Stimulated activated CD4-positive, alpha-beta T cell treated with anti-CD3 and anti-CD28 coated beads, Interleukin-1b, Interleukin-23, amount 100 ng/mL, for 4 hours (primary cell): Measurements from ENCODE around the gene LIPJ.

Source experiments
- DNase-seq, 2 donors: peaks; one replicate each; pipeline ENCODE4 v3.0.0-alpha.2; 2020; ENCODE audit warnings: low read depth in 2 of 2

LIPJ gene

DNA sequence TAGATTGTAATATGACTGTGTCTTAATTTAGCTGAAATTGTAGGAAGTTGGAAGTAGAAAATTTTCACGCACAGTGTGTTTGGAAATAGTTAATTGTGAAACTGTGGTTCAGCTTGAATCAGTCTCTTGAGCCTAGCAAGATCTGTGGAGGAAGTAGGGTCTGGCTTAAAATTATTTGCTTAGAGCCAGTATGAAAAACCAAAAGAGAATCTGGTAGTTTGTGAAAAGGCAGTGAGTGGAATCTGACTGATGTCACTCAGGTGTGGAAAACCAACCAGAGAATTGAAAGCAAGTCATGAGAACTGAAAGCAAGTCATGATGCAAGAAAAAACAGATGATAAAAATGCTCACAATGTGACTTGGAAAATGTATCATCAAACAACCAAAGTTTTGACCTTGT is 11.5 kb downstream of the LIPJ start:
- no peak for DNase-seq

DNA sequence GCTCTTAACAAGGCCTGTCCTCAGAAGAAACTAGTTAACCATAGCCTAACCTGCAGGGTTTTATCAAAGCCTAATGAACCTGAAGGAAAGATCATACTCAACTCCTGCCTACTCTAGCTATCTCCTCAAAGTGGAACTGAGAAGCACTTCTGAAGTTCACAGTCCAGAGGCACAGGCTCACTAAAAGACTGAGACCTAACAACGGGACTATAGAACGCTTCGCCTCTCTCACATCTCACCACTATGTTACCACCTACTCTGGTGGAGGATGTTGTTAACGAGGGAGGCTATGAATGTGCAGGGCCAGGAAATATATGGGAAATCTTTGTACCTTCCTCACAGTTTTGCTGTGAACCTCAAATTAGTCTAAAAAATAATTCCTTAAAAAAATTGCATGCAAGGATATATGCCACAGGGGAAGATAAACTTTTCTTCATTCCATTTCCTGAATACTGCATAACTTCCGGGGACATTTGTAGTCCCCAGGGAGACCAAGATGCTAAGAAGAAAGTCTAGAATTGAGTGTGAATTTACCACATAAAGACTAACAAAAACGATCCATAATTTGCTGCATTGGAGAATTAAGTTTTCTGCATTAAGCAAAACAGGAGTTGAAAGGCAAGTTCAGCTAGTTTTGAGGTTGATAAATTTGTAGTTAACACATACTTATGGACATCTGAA is 21.6 kb downstream of the LIPJ start:
- DNase-seq = no peak

DNA sequence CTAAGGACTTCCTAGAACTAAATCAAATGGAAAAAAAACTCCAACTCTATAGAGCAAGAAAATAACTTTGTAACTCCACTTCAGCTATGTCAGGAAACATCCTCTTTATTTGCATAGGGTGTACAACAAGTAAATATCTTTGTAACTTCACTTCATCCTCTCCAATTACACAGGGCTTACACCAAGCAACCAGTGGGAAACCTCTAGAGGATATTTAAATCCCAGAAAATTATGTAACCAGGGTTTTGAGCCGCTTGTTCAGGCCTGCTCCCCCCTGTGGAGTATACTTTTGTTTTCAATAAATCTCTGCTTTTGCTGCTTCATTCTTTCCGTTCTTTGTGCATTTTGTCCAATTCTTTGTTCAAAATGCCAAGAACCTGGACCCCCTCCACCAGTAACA is 22.2 kb downstream of the LIPJ start:
- no peak for DNase-seq

DNA sequence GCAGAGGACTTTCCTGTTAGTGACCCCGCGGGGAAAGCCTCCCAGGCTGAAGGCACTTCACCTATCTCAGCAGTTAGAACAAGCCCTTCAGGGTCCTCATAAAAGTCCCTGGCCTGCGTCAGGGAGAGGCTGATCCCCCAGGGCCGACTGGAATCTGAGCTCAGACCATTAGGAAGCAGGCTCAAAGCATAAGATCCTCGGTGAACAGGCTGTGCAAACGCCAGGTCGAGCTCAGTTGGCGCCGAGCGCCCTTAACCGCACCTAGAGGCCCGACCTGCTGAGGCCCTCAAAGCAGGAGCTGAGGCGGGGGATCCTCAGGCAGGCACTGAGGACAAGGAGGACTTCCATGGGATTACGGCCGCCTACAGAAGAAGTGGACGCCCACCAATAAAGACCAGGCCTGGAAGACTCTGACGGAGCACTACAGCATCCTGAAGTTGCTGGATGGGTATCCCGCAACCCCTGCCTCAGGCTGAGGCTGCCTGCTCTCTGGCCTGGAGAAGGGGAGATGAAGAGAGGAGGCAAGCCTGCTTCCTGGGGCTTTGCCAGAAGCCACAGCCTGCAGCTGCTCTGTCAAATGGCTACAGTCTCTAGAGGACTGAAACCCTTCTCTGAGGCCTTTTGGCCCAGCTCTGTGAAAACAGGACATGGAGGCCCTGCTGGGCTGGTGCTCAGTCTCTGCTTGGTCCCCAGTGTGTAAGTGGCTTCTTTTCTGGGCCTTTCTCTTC is 29.9 kb downstream of the LIPJ start:
- no peak for DNase-seq

DNA sequence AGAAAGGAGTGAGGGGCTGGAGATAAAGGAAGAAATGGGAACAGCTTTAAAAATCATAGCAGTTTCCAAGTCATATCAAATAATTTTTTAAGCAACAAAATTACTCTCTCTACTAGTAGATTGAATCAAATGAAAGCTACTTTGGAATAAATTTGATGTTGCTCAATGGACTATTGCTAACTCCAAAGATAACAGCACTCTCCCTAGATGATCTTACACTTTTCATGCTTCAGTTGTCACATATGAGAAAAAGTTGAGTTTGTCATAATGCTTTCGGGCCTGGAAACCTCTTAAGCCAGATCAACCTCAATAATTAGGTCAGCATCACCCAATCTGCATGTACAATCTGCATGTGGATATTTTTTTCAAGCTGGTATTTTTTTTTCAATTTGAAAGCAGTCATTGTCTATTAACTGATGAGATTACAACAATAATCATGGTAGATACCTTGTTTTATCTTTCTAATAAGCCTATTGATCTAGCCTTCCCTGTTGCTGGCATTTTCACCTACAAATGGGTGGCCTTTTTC is 31.3 kb downstream of the LIPJ start:
- DNase-seq = no peak

DNA sequence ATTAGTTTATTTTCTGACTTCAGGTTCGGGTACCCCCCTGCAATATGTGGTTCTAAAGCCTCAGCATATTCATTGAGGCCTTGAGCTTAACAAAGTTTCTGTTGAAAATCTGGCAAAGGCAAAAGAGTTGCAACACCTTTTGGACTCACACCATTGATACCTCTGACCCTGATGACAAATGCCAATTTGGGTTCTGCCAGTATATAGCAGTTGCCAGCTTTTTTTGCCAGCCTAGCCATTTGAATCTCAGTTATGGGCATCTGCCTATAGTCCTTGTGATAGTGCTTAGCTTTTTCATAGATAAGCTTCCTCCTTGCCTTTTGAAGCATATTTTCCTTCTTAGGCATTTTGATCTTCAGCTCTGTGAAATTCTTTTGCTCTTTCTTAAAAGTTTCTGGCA is 31.9 kb downstream of the LIPJ start:
- DNase-seq = no peak

DNA sequence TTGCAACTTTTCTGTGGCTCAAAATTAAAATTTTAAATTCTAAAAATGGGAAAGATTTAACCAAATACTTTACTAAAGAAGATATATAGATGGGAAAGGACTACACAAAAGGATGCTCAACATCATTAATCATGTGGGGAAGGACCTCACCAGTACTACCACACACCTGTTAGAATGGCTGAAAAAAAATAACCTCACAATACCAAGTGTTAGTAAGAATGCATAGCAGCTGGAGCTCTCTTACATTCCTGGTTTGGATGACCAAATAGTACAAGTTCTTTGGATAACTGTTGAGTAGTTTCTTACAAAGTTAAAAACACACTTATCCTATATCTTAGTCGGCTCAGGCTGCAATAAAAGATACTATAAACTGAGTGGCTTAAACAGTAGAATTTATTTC is 33.9 kb downstream of the LIPJ start:
- DNase-seq = no peak

DNA sequence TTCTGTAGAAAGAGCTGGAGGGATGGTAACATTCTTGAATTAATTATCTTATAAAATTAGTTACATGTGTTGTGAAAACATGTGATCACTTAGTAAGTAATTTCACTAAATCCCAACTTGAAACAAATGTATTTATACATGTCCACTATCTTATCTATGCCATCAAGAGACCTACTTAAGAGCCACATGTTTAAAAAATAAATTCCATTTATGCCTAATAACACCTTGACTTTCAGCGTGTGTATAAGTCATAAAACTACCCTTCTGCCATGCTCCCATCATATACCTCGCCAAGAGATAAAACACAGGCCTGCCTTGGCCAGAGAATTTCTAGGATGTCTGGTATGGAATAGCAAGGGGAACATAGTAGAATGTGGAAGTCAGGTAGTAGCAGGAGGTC is 37.3 kb downstream of the LIPJ start:
- no peak for DNase-seq

DNA sequence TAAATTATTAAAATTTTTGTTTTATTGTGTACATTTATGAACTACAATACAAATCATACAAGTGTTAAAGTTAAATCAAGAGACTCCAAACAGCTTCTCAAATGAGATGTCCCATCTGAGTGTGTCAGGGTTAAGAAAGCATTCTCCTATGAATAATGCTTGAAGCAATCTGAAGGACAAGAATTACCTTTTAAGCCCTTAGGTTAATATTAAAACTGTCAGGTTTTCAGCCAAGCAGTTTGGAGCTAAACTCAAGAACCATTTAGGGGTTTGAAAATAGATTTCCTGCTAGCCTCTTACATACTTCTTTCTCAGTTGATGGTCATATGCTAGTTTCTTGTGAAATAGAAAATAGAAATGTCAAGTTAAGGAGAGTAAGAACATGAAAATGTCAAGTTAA is 38.3 kb downstream of the LIPJ start:
- DNase-seq = no peak

DNA sequence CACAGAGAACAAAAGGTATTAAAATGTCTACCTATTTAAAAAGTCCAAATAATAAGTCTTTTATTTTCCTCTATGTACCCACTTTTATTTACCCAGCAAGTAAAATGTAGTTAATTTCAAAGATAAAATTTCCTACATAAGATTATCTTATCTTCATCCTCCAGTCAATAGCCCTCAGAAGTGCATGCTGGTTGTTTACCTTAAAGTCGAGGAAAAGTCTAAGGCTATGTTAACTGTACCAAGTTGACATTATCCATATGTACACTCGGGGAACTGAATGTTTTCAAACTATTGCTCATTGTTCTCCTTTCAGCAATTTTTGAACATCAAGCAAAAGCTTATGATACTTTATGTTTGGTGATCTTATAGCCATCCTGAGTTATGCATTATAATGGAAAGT is 53.6 kb downstream of the LIPJ start:
- no peak for DNase-seq

DNA sequence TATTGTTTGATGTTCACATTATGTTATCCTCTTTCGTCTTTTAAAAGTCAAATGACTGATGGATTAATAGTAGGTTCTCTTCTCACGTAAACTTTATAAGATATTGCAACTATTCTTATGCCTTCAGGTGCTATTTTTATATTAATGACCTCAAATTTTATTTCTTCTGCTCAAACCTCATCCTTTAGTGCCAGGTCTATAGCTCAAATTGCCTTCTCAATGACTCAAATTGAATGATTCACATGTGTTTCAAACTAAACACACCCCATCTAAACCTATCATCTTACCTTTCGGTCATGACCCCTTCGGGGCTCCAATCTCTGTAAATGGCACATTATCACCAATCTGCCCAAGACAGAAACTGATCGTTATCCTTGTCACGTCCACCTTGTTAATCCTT is 55.6 kb downstream of the LIPJ start:
- DNase-seq = no peak

DNA sequence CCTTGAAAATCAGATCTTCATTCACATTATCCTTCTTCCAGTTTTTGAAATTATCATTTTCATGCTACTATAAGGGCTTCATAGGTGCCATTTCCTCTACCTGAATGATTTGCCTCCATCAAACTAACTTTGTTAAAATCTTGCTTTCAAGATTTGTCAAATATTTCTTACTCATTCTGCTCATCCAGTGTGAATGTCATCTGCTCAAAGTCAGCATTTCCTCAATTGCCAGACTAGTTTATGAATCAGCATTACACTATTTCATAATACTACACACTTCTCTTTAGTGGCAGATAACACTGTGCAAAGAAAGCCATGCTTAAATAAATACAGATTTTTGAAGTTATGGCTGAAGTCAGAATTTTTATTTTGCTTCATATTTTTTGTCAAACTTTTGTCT is 56.4 kb downstream of the LIPJ start:
- no peak for DNase-seq

DNA sequence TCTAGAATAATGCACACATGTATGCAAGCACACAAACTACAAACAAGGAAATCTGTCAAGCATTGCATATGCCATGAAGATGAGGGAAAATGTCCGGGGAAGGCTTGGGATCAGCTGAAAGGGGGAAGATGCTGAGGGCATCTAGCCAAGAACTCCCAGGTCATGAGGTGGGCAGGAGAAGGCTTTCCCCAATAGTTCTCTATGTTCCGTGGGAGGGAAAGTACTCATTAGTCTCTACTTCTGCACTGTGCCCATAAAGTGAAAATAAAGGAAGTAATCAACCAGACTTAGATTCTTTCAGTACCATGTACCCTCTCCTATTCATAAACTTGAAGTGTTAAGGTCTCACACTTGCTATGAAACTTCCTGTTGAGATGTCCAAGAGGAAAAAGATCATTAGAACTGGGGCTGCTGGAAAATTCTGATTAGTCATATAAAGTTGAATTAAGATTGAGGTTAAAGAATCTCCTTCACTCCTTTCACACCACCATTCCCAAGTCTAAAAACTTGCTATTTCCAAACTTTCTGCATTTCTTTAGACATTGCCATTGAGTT is 60.6 kb downstream of the LIPJ start:
- DNase-seq = no peak

DNA sequence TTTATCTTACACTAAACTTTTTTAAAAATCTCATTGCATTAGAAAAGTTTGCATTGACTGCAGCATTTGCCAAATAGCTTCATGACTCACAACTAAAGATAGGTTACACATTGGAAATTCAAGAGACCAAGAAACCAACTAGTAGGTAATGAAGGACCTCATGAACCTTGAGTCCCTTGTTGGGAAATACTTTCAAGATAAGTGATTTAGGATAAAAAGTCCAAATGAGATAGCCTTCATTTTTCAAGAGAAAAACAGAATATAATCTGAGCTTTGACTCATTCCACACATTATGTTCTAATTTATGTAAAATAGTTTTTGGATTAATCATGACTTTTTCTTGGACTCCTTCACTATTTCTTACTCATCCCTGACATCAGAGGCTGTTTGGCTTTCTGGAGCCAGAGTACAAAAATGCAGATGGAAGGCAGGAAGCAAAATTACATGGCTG is 64.6 kb downstream of the LIPJ start:
- no peak for DNase-seq

DNA sequence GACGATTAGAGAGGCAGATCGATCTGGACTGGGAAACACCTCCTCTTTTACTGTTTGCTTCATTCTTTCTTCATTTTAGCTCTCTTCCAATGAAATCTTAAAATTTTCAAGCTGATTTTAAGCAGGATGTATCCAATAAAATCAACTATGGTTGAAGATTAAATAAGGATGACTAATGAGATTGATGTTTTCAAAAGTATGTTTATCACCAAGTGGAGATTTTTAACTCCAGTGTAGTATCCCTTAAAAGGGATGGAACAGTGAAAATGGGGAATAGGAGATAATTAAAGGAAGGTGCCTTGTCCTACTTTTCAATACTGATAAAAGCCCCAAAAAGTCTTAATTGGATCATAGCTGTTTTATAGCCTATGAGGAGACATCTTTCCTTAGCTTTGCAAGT is 66.1 kb downstream of the LIPJ start:
- DNase-seq = no peak
